Activated T-cell treated with anti-CD3 and anti-CD28 coated beads, Interleukin-2, amount 50 U/mL, for 72 hours (primary cell): Measurements from ENCODE around the gene MIS12. TPM values are rescaled to one million over a fixed set of nuclear protein-coding genes. Genes with fewer than 3 reads are reported as not detected.

Experiments
- ATAC-seq, 2 donors: fragments of 150-1000 bp; cut with Tn5 transposase; replicated peaks in 1 of 2; 2 replicates each; pipeline ENCODE4 v1.10.0; 2021; ENCODE audit warnings: moderate library complexity in 2 of 2, mild to moderate bottlenecking in 1 of 2
- DNase-seq, 2 donors: peaks; one replicate each; pipeline ENCODE4 v3.0.0; 2021 to 2022; ENCODE audit warnings: mixed read lengths in 1 of 2
- H3K27ac Mint-ChIP-seq: one replicate; pipeline ENCODE4 v1.8.0; 2022; ENCODE audit warnings: mild to moderate bottlenecking, moderate library complexity, mixed read lengths
- H3K27me3 Mint-ChIP-seq: one replicate; pipeline ENCODE4 v1.8.0; 2022; ENCODE audit warnings: low read depth, mixed read lengths
- H3K36me3 Mint-ChIP-seq, 2 donors: one replicate each; pipeline ENCODE4 v1.8.0; 2022; ENCODE audit warnings: mixed read lengths in 2 of 2, mild to moderate bottlenecking in 1 of 2; ENCODE audit not compliant: insufficient read depth in 2 of 2
- H3K4me1 Mint-ChIP-seq: one replicate; pipeline ENCODE4 v1.8.0; 2022; ENCODE audit warnings: low read depth, mixed read lengths
- H3K4me3 Mint-ChIP-seq, 2 donors: one replicate each; pipeline ENCODE4 v1.8.0; 2022; ENCODE audit warnings: mild to moderate bottlenecking in 2 of 2, mixed read lengths in 2 of 2, moderate library complexity in 2 of 2
- H3K9me3 Mint-ChIP-seq, 2 donors: one replicate each; pipeline ENCODE4 v1.8.0; 2022; ENCODE audit warnings: mixed read lengths in 2 of 2
- total RNA-seq, 2 donors: library from RNA; stranded (reverse); gene quantifications; one replicate each; pipeline ENCODE4 v1.2.3, GENCODE V29; 2022

MIS12 gene
- total RNA-seq, 2 donors from 2014 or later = 38.6 to 39.6 TPM

DNA sequence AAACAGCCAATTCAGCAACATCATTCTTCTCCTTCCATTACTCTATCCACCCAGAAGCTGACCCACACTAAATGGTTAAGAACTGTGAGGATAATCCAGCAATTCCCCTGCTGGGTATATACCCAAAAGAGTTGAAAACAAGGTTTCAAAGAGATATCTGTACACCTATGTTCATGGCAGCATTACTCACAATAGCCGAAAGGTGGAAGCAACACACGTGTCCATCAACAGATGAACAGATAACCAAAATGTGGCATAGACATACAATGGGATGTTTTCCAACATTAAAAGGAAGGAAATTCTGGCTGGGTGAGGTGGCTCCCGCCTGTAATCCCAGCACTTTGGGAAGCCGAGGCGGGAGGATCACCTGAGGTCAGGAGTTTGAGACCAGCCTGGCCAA, 19.9 kb downstream of the MIS12 start:
- ATAC-seq (no peak), DNase-seq (no peak)
- no peak overlapping the region for H3K4me3 Mint-ChIP-seq
- no peaks in the 10 kb centered on the region for H3K9me3 Mint-ChIP-seq
- H3K27ac Mint-ChIP-seq = no peak overlapping the region
- H3K27me3 Mint-ChIP-seq = no peaks in the 10 kb centered on the region
- H3K4me1 Mint-ChIP-seq = peaks cover 4% of the 10 kb centered on the region
- H3K36me3 Mint-ChIP-seq = no peaks in the 10 kb centered on the region

DNA sequence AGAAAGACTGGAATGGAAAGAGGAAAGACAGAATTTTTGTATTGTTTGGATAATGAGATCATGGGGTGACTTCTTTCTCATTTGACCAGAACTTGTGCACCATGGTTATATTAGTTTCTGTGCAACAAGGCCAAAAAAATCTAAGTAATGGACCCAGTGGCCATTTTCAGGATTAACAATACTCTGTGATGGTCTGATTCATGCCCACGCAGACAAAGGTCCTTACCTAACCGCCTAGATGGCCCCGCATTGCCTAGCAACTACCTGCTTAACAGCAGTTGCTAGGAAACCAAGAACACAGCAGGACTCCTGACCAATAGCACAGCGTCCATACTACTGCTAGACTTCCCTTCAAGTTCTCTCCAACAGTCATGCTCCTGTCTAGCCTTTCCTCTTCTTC, 22.4 kb downstream of the MIS12 start:
- Mint-ChIP-seq H3K27me3 (no peaks in the 10 kb centered on the region), H3K4me1 (peaks cover 16% of the 10 kb centered on the region), H3K9me3 (no peaks in the 10 kb centered on the region), H3K36me3 (peaks cover 2 to 3% of the 10 kb centered on the region in 2 donors), H3K4me3 (no peak overlapping the region), H3K27ac (no peak overlapping the region)
- ATAC-seq (no peak), DNase-seq (no peak)

DNA sequence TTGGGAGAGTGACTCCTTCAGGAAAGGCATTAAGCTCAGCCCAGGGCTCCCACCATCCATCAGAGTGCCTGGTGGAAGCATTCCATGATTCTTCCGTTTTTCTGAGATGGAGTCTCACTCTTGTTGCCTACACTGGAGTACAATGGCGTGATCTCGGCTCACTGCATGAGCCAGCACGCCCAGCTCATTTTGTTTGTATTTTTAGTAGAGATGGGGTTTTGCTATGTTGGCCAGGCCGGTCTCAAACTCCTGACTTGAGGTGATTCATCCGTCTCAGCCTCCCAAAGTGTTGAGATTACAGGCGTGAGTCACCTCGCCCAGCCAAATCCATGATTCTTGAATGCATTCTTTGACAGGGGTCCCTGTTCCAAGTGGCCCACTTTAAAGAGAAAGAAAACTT, 23.1 kb downstream of the MIS12 start:
- no peak overlapping the region for H3K27ac Mint-ChIP-seq

DNA sequence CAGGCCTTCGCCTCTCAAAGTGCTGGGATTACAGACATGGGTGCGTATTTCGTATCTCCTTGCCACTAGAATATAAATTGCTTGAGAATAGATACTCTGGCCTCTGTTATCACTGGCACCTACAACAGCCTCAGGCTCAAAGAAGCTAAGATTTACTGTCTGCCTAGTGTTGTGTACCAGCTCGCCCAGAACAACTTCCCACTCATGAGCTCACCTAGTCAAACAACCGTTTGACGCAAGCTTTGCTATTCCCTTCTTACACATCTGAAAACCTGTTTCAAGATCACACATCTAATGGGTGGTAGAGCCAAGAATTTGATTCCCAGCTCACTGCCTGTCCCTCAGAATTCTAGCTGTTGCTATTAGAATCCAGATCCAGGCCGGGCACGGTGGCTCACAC, 24.4 kb downstream of the MIS12 start:
- DNase-seq (no peak), ATAC-seq (no peak)
- H3K27me3 Mint-ChIP-seq = no peaks in the 10 kb centered on the region
- peaks cover 3 to 7% of the 10 kb centered on the region in 2 donors for H3K36me3 Mint-ChIP-seq
- no peaks in the 10 kb centered on the region for H3K9me3 Mint-ChIP-seq
- H3K4me1 Mint-ChIP-seq = peaks cover 22% of the 10 kb centered on the region
- H3K27ac Mint-ChIP-seq = no peak overlapping the region
- no peak overlapping the region for H3K4me3 Mint-ChIP-seq

More for the DNA sequence above, 23.1 kb downstream of the MIS12 start:
- no peak overlapping the region for H3K4me3 Mint-ChIP-seq
- H3K4me1 Mint-ChIP-seq = peaks cover 21% of the 10 kb centered on the region
- ATAC-seq (no peak), DNase-seq (no peak)
- H3K9me3 Mint-ChIP-seq = no peaks in the 10 kb centered on the region
- peaks cover 3 to 6% of the 10 kb centered on the region in 2 donors for H3K36me3 Mint-ChIP-seq
- H3K27me3 Mint-ChIP-seq = no peaks in the 10 kb centered on the region

DNA sequence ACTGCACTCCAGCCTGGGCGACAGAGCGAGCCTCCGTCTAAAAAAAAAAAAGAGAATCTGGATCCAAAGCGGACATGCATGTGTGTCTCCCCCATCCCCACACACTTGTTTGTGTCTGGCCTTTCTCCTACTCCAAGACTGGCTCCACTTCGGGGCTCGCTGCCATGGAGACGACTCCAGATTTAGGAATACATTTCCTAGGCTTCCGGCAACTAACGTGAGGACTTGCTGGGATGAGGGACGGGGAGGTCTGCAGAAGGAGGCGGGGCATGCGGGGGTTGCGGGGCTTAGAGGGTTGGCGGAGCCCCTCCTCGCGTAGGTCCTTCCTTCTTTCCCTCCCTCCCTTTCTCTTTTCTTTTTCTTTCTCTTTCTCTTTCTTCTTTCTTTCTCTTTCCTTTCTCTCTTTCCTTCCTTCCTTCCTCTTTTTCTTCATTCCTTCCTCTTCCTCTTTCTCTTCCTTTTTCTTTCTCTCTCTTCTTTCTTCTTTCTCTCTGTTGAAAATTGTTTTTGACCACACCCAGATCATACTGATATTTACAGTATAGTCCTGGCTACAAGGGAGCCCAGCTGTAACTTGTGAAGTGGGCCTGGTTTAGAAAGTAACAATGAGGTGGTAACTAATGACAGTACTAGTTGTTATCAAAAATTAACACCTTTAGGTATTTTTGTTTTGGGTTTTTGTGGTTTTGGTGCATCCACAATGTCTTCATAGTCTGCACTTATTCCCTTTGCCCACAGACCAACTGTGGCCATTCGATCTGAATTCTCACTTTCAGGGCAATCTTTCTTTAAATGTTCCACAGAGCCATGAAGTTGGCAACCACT, 25.2 kb downstream of the MIS12 start:
- no peaks in the 10 kb centered on the region for H3K9me3 Mint-ChIP-seq
- peak overlapping the region; percentile 35 for H3K27ac Mint-ChIP-seq
- H3K36me3 Mint-ChIP-seq = peaks cover 3 to 7% of the 10 kb centered on the region in 2 donors
- H3K4me1 Mint-ChIP-seq = peaks cover 22% of the 10 kb centered on the region
- no peak overlapping the region for H3K4me3 Mint-ChIP-seq
- DNase-seq (no peak), ATAC-seq (no peak)
- H3K27me3 Mint-ChIP-seq = no peaks in the 10 kb centered on the region

DNA sequence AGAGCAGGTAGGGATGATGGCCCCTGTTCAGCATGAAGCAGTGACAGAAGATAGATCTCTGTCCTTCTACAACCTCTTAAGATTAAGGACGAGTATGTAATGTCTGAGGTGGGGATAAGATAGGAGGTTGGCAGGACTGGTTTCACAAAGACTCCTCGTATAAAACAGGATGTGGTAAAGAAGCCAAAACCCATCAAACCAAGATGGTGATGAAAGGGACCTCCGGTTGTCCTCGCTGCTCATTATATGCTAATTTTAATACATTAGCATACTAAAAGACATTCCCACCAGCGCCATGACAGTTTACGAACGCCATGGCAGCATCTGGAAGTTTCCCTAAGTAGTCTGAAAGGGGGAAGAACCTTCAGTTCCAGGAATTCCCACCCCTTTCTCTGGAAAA, 27.3 kb downstream of the MIS12 start:
- Mint-ChIP-seq H3K4me1 (peaks cover 22% of the 10 kb centered on the region), H3K4me3 (peak overlapping the region in 1 of 2 donors; percentile 21), H3K27ac (peak overlapping the region; percentile 59), H3K9me3 (no peaks in the 10 kb centered on the region), H3K27me3 (no peaks in the 10 kb centered on the region), H3K36me3 (peaks cover 4 to 7% of the 10 kb centered on the region in 2 donors)
- no peak for DNase-seq
- peak; percentile 58 to 74 for ATAC-seq

DNA sequence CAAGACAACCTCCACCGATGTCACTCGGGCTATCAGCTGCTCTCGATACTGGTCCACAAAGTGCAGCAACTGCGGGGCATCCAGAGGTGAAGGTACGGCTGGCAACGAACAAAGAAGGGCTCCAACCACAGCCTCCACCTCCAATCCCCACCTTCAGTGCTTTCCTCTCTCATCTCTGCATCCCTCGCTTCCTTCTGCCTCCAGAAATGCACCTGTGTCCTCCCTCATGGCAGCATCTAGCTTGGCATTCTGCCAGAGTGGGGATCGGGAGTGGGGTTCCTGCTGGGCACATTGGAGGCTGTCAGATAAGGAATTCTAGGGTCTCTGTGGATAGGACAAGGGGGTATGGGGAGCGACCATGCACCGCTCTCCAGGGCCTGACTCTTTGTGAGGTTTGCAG, 28.6 kb downstream of the MIS12 start:
- no peak overlapping the region for H3K4me3 Mint-ChIP-seq
- no peaks in the 10 kb centered on the region for H3K9me3 Mint-ChIP-seq
- no peak for DNase-seq
- H3K4me1 Mint-ChIP-seq = peaks cover 22% of the 10 kb centered on the region
- H3K27ac Mint-ChIP-seq = no peak overlapping the region
- no peaks in the 10 kb centered on the region for H3K27me3 Mint-ChIP-seq
- ATAC-seq = no peak
- H3K36me3 Mint-ChIP-seq = peaks cover 4 to 7% of the 10 kb centered on the region in 2 donors

DNA sequence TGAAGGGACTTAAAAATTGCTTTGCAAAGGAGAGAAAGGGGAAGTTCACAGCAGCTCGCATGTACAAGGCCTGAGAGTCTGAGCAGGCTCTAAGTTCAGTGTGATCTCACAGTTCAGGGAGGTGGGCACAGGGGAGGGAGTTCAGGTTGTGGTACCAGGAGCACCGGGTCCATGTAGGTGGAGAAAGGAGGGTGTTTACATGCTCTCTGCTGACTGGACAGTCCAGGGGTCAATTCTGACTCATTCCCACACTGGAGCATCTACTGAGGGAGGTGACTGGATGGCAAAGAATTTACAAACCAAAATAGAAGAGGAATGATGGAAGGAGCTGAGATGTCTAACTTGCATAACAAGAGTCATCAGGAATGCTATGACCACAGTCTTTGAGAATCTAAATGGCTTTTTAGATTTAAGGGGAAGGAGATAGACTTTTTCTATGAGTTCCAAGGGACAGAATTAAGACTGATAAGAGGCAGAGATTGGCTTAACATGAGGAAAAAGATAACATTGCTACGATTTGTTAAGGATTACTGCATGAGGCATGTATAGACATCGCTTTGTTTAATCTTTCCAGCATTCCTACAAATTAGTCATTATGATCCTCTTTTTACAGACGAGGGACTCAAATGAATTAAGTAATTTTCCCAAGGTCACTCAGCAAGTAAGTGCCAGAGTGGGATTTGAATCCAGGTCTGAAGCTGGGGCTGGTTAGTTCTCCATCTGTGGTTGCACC, 29.9 kb downstream of the MIS12 start:
- peaks cover 4 to 7% of the 10 kb centered on the region in 2 donors for H3K36me3 Mint-ChIP-seq
- DNase-seq (no peak), ATAC-seq (no peak)
- no peaks in the 10 kb centered on the region for H3K9me3 Mint-ChIP-seq
- H3K4me3 Mint-ChIP-seq = no peak overlapping the region
- H3K27ac Mint-ChIP-seq = peak overlapping the region; percentile 34
- peaks cover 22% of the 10 kb centered on the region for H3K4me1 Mint-ChIP-seq
- H3K27me3 Mint-ChIP-seq = no peaks in the 10 kb centered on the region

DNA sequence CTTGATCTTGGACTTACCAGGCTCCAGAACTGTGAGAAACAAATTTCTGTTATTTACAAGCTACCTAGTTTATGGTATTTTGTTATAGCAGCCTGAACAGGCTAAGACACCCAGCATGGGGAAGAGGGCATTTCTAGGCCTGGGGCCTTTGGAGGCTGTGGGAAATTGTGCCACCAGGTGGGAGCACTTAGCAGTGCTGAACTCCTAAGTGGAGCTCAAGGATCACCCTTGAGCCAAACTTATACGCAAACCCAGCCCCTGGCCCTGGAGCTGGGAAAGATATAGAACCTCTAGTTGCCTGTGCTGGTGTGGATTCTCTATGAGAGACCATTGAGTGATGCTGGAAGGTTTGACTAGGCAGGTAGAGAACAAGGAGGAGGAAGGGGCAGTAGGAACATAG, 36.1 kb downstream of the MIS12 start:
- H3K27ac Mint-ChIP-seq = no peak overlapping the region
- H3K4me3 Mint-ChIP-seq = no peak overlapping the region
- ATAC-seq (no peak), DNase-seq (no peak)
- H3K36me3 Mint-ChIP-seq = peaks cover 0 to 1% of the 10 kb centered on the region in 2 donors
- H3K9me3 Mint-ChIP-seq = no peaks in the 10 kb centered on the region
- H3K27me3 Mint-ChIP-seq = no peaks in the 10 kb centered on the region
- H3K4me1 Mint-ChIP-seq = peaks cover 17% of the 10 kb centered on the region

DNA sequence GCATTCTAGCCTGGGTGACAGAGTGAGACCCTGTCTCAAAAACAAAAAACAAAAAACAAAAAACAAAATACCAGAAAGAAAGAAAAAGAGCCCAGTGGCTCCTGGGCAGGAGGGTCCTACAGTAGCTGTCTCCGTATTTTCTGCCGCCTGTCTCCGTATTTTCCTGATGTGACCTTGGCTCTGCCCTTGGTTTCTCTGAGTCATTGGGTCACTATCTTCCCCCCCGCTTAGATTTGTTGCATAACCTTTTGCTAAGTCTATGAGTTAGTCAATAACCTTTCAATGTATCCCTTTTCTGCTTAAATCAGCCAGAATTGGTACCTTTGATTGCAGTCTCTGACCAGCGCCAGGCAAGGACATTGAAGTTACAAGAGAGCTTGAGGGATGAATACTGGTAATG, 36.9 kb downstream of the MIS12 start:
- Mint-ChIP-seq H3K4me3 (no peak overlapping the region), H3K27ac (no peak overlapping the region), H3K9me3 (no peaks in the 10 kb centered on the region), H3K4me1 (peaks cover 18% of the 10 kb centered on the region), H3K36me3 (peaks cover 0 to 1% of the 10 kb centered on the region in 2 donors), H3K27me3 (no peaks in the 10 kb centered on the region)
- no peak for DNase-seq
- ATAC-seq = no peak

DNA sequence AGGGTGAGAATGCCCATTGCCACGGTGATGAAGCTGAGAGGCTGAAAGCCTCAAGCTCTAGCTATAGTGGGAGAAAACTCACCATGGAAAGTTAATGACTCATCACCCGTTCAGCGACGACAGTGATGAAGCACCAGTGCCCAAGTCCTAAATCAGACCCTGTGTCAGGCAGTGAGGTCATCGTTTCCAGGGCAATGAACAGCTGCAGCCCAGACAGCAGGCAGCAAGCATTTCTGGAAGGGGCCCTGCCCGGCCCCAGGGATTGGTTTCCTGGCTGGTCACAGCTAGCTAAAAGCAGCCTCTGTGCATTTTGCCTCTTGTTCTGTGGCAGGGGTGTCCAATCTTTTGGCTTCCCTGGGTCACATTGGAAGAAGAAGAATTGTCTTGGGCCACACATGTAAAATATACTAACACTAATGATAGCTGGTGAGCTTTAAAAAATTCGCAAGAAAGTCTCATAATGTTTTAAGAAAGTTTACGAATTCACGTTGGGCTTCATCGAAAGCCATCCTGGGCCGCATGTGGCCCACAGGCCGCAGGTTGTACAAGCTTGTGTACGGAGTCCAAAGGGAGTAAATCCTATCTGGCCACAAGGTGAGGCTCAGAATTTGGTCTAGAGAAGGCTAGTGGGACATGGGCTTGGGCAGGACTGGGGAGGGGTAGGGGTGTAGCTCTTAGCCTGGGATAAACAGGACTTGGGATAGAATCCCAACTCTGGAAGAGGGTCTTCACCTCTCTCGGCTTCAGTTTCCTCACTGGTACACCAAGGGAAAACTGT, 40.6 kb downstream of the MIS12 start:
- Mint-ChIP-seq H3K36me3 (peaks cover 3 to 4% of the 10 kb centered on the region in 2 donors), H3K4me1 (peaks cover 18% of the 10 kb centered on the region), H3K4me3 (peak overlapping the region in 1 of 2 donors; percentile 33), H3K27ac (peak overlapping the region; percentile 67), H3K27me3 (no peaks in the 10 kb centered on the region), H3K9me3 (no peaks in the 10 kb centered on the region)
- peak; percentile 74 to 83 for DNase-seq
- ATAC-seq = peak; percentile 99

DNA sequence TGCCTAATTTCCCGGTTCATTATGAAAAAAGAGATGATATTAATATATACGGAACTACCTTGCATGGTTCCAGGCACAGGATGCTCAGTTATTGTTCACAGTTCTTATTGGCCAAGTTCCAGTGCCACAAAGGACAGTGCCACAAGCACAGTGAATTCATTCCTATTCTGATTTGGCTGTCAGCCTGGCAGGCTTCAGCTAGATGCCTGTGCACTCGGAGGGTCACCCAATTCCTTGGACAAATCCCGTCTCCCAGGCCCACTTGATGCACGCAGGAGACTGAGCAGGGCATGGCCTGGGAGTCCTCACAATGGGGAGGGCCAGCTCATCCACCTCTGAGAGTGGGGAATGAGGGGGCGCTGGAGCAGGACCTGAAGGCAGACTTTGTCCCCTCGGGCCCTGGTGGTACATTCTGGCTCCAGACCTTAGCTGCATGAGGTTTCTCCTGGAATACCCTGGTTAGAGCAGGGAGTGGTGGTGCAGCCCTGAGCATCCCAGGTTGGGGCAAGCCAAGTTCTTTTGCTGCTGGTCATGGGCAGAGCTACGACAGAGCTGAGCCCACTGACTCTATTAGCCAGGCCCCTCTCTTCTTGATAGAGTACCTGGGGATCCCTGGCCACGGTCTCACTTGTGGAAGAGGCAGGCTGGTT, 41.4 kb downstream of the MIS12 start:
- Mint-ChIP-seq H3K27ac (no peak overlapping the region), H3K36me3 (peaks cover 4 to 5% of the 10 kb centered on the region in 2 donors), H3K4me3 (no peak overlapping the region), H3K4me1 (peaks cover 18% of the 10 kb centered on the region), H3K9me3 (no peaks in the 10 kb centered on the region), H3K27me3 (no peaks in the 10 kb centered on the region)
- no peak for DNase-seq
- ATAC-seq = no peak
